Lung (tissue), 12 donors: ENCODE data around the gene AFAP1L1. TPM values are rescaled to one million over a fixed set of nuclear protein-coding genes. Genes with fewer than 3 reads are reported as not detected.
"Not testable (repeated sequence)": the region's sequence is repeated elsewhere in the genome, so short reads cannot be mapped to it uniquely, and the experiment has no call there.

ENCODE experiments used
- ATAC-seq: fragments of 200-7000 bp; cut with Tn5 transposase; one replicate; pipeline ENCODE4 v1.9.1; 2020; ENCODE audit warnings: moderate number of reproducible peaks; ENCODE audit not compliant: insufficient read depth, low FRiP score
- DNase-seq, 3 donors: peaks; one replicate each; pipeline ENCODE4 v3.0.0-alpha.2; 2013 to 2017
- H3K27ac ChIP-seq, 2 donors: one replicate each; pipeline ENCODE4 v1.5.1; 2013; ENCODE audit warnings: mild to moderate bottlenecking in 2 of 2, moderate library complexity in 2 of 2, control low read depth in 1 of 2, inconsistent platforms in 1 of 2, low read depth in 1 of 2, low read length in 1 of 2
- H3K27me3 ChIP-seq, 3 donors: one replicate each; pipeline ENCODE4 v1.5.1; 2013; ENCODE audit warnings: low read length in 2 of 3; ENCODE audit not compliant: control insufficient read depth in 3 of 3, insufficient read depth in 3 of 3
- H3K36me3 ChIP-seq, 4 donors: one replicate each; pipeline ENCODE4 v1.5.1; 2013; ENCODE audit warnings: low read length in 4 of 4, mild to moderate bottlenecking in 1 of 4, moderate library complexity in 1 of 4; ENCODE audit not compliant: control insufficient read depth in 4 of 4, insufficient read depth in 4 of 4
- H3K4me1 ChIP-seq, 5 donors: one replicate each; pipeline ENCODE4 v1.5.1; 2013; ENCODE audit warnings: low read length in 5 of 5, mild to moderate bottlenecking in 2 of 5, moderate library complexity in 1 of 5; ENCODE audit not compliant: control insufficient read depth in 5 of 5, insufficient read depth in 5 of 5
- H3K4me3 ChIP-seq: one replicate; pipeline ENCODE4 v1.5.1; 2013; ENCODE audit warnings: mild to moderate bottlenecking, control low read depth, moderate library complexity
- H3K9ac ChIP-seq, 2 donors: one replicate each; pipeline ENCODE4 v1.5.1; 2013; ENCODE audit warnings: low read length in 2 of 2, control low read depth in 1 of 2; ENCODE audit not compliant: insufficient read depth in 1 of 2
- H3K9me3 ChIP-seq, 4 donors: one replicate each; pipeline ENCODE4 v1.5.1; 2013; ENCODE audit warnings: low read length in 3 of 4, mild to moderate bottlenecking in 1 of 4, moderate library complexity in 1 of 4; ENCODE audit not compliant: control insufficient read depth in 4 of 4, insufficient read depth in 3 of 4
- CTCF ChIP-seq: IDR thresholded peaks from 2 replicates; pipeline ENCODE4 v1.5.1; 2012; ENCODE audit warnings: mild to moderate bottlenecking; ENCODE audit errors: control extremely low read depth, extremely low read depth
- WGBS, 2 donors: extraction: QIAGEN DNeasy Blood & Tissue Kit; methylation state at CpG; one replicate each; pipeline ENCODE4 v1.1.7; 2013; 5-methylcytosine and 5-hydroxymethylcytosine counted together
- polyA plus RNA-seq, 2 donors: library from polyadenylated mRNA; stranded (reverse); fragments of 200-250 nt; gene quantifications; one replicate each; pipeline ENCODE4 v1.2.1, GENCODE V29; 2013
- total RNA-seq, 2 donors: library from RNA; depleted of rRNA in 1 of 2; stranded (reverse); fragments of >200 nt in 1 of 2; gene quantifications; one replicate each; pipeline ENCODE4 v1.2.1, GENCODE V29; 2014 to 2021
- donor health status: control.
- donor health status: control.
- donor health status: Bipolar disorder and iron deficiency.
- donor health status: healthy.
- donor health status: DM: yes; HTN: yes; CAD: no.

Gene AFAP1L1
- total and polyA plus RNA-seq, 4 donors, result 9.8 to 40.6 (median 18.1) TPM

- no peaks in the 10 kb centered on the region for H3K36me3 ChIP-seq
- 70% methylated on average over 6 of the region's 6 CpGs for WGBS, 2 donors
- TF ChIP-seq CTCF, result peak; percentile 43
- no peak overlapping the region for H3K4me3 ChIP-seq
- H3K4me1 ChIP-seq, result peaks cover 0 to 13% (median 6%) of the 10 kb centered on the region in 5 donors
- ATAC-seq (no peak), DNase-seq (peak in 2 of 3 donors; percentile 43 to 52)
- no peak overlapping the region for H3K27ac ChIP-seq
- H3K9me3 ChIP-seq, result peaks cover 0 to 6% (median under 1%) of the 10 kb centered on the region in 4 donors
- no peak overlapping the region for H3K9ac ChIP-seq
- peaks cover 0 to 21% (median 15%) of the 10 kb centered on the region in 3 donors for H3K27me3 ChIP-seq
These were observed 2.6 kb upstream of the AFAP1L1 start for GRCh38 chr5:149268928-149269557.

GRCh38 chr5:149271195-149271715, 404 bp upstream of the AFAP1L1 start:
- H3K4me1 ChIP-seq, result peaks cover 0 to 13% (median 8%) of the 10 kb centered on the region in 5 donors
- DNase-seq, result no peak
- no peak for ATAC-seq
- H3K9me3 ChIP-seq, result peaks cover 0 to 6% (median under 1%) of the 10 kb centered on the region in 4 donors
- H3K27me3 ChIP-seq, result peaks cover 0 to 21% (median 8%) of the 10 kb centered on the region in 3 donors
- H3K4me3 ChIP-seq, result peak overlapping the region; percentile 37
- no peaks in the 10 kb centered on the region for H3K36me3 ChIP-seq
- 5 to 6% methylated on average over 37 to 40 of the region's 40 CpGs for WGBS, 2 donors
- TF ChIP-seq CTCF, result no peak
- H3K9ac ChIP-seq, result no peak overlapping the region
- H3K27ac ChIP-seq, result peak overlapping the region; percentile 87 to 94

- peak overlapping the region; percentile 49 for H3K4me3 ChIP-seq
- H3K27me3 ChIP-seq, result peaks cover 0 to 21% (median 8%) of the 10 kb centered on the region in 3 donors
- 48 to 54% methylated on average over 16 of the region's 16 CpGs for WGBS, 2 donors
- peaks cover 0 to 25% (median 8%) of the 10 kb centered on the region in 5 donors for H3K4me1 ChIP-seq
- H3K9ac ChIP-seq, result peak overlapping the region in 1 of 2 donors; percentile 34
- not testable (repeated sequence) for H3K9me3 ChIP-seq, DNase-seq, H3K36me3 ChIP-seq, ATAC-seq
- H3K27ac ChIP-seq, result peak overlapping the region; percentile 77 to 94
These were observed 1.1 kb downstream of the AFAP1L1 start for GRCh38 chr5:149272781-149273180.

- Histone ChIP-seq H3K9ac (peak overlapping the region in 1 of 2 donors; percentile 34), H3K9me3 (peaks cover 0 to 6% (median under 1%) of the 10 kb centered on the region in 4 donors), H3K27me3 (peaks cover 0 to 21% (median 8%) of the 10 kb centered on the region in 3 donors), H3K36me3 (no peaks in the 10 kb centered on the region), H3K27ac (peak overlapping the region; percentile 77 to 94), H3K4me3 (peak overlapping the region; percentile 49), H3K4me1 (peaks cover 0 to 30% (median 8%) of the 10 kb centered on the region in 5 donors)
- ATAC-seq, result no peak
- no peak for TF ChIP-seq CTCF
- DNase-seq, result no peak
- WGBS, 2 donors, result 70 to 77% methylated on average over 5 of the region's 5 CpGs
These were observed 1.6 kb downstream of the AFAP1L1 start for GRCh38 chr5:149273237-149273636.
